ENCODE measurements around the gene EXOSC2. TPM values are rescaled to one million over a fixed set of nuclear protein-coding genes. Genes with fewer than 3 reads are reported as not detected.
A peak's percentile ranks its signal among the peaks of the same experiment; 100 is the strongest.

Gene EXOSC2
- total RNA-seq, 1 experiment from 2014 or later, result 71.5 TPM

DNA sequence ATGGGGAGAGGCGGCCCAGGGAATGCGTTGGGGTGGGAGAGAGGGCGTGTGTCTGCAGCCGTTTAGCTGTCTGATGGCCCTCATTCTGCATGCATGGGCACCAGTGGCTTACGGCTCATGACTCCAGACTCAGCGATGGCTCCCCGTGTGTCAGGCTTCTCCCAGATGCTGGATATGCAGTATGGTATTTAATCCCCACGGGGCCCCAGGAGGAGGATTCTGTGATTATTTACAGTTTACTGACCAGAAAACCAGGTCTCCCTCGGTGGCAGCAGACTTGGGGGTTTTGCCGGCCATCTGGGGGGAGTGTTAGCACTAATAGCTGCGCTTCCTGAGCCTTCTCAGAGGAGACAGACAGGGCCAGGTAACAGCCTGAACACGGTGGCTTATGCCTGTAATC lies 24.9 kb upstream of the EXOSC2 start (continued):
- TF ChIP-seq, protein P1, sequence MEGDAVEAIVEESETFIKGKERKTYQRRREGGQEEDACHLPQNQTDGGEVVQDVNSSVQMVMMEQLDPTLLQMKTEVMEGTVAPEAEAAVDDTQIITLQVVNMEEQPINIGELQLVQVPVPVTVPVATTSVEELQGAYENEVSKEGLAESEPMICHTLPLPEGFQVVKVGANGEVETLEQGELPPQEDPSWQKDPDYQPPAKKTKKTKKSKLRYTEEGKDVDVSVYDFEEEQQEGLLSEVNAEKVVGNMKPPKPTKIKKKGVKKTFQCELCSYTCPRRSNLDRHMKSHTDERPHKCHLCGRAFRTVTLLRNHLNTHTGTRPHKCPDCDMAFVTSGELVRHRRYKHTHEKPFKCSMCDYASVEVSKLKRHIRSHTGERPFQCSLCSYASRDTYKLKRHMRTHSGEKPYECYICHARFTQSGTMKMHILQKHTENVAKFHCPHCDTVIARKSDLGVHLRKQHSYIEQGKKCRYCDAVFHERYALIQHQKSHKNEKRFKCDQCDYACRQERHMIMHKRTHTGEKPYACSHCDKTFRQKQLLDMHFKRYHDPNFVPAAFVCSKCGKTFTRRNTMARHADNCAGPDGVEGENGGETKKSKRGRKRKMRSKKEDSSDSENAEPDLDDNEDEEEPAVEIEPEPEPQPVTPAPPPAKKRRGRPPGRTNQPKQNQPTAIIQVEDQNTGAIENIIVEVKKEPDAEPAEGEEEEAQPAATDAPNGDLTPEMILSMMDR (IDR thresholded peaks at IDR 0.05 in 2 of 3, conservative IDR thresholded peaks at IDR 0.05 in 1 of 3; ENCODE audit: borderline replicate concordance in 1 of 3, insufficient read depth in 1 of 3, low read depth in 2 of 3, low read length in 2 of 3), result no peak

GRCh38 chr9:130669965-130670364 lies 23.6 kb upstream of the EXOSC2 start:
- peak; percentile 36; the same call in 1 of the 2 replicates for ATAC-seq
- DNase-seq (ENCODE audit: low read depth, low spot score), result no peak
- Histone ChIP-seq H3K9ac (ENCODE audit: low read length) (no peak overlapping the region), H3K4me1 (ENCODE audit: control insufficient read depth in 1 of 2, insufficient read depth in 2 of 2, low read length in 2 of 2) (peaks cover 0 to 8% of the 10 kb centered on the region in 2 experiments; a peak in 2 of 4 replicates), H3K27me3 (ENCODE audit: insufficient read depth, low read length) (no peaks in the 10 kb centered on the region), H3K36me3 (ENCODE audit: control insufficient read depth in 1 of 2, insufficient read depth in 2 of 2, low read length in 2 of 2) (no peaks in the 10 kb centered on the region), H3K79me2 (ENCODE audit: insufficient read depth, low read length) (no peaks in the 10 kb centered on the region), H4K20me1 (ENCODE audit: insufficient read depth) (no peaks in the 10 kb centered on the region), H3K9me2 (ENCODE audit: insufficient read depth) (no peaks in the 10 kb centered on the region), H3K4me2 (ENCODE audit: low read length) (no peak overlapping the region), H2AFZ (ENCODE audit: low read depth, low read length, poor library complexity, severe bottlenecking) (no peak overlapping the region), H3K4me3 (replicated peaks in 1 of 2; ENCODE audit: low read depth in 1 of 2, low read length in 2 of 2) (no peak overlapping the region), H3K27ac (ENCODE audit: low read depth, low read length) (no peak overlapping the region), H3K9me3 (ENCODE audit: control insufficient read depth in 1 of 2, insufficient read depth in 1 of 2, low read depth in 1 of 2, low read length in 2 of 2) (no peaks in the 10 kb centered on the region)
- no TSS peak for BruUV-seq (replicated peaks)
- CTCF ChIA-PET, result interaction anchor here (0.6 kb wide), 1 partner anchor 88 kb away, joined by 3 read pairs; no protein-coding TSS in a partner anchor
- no peak for TF ChIP-seq MAX (IDR thresholded peaks at IDR 0.05)
- TF ChIP-seq YY1 (IDR thresholded peaks at IDR 0.05; ENCODE audit: extremely low read depth, insufficient replicate concordance, low read depth, low read length), result no peak
- no peak for TF ChIP-seq JUND (IDR thresholded peaks at IDR 0.05)
- TF ChIP-seq, protein P2, sequence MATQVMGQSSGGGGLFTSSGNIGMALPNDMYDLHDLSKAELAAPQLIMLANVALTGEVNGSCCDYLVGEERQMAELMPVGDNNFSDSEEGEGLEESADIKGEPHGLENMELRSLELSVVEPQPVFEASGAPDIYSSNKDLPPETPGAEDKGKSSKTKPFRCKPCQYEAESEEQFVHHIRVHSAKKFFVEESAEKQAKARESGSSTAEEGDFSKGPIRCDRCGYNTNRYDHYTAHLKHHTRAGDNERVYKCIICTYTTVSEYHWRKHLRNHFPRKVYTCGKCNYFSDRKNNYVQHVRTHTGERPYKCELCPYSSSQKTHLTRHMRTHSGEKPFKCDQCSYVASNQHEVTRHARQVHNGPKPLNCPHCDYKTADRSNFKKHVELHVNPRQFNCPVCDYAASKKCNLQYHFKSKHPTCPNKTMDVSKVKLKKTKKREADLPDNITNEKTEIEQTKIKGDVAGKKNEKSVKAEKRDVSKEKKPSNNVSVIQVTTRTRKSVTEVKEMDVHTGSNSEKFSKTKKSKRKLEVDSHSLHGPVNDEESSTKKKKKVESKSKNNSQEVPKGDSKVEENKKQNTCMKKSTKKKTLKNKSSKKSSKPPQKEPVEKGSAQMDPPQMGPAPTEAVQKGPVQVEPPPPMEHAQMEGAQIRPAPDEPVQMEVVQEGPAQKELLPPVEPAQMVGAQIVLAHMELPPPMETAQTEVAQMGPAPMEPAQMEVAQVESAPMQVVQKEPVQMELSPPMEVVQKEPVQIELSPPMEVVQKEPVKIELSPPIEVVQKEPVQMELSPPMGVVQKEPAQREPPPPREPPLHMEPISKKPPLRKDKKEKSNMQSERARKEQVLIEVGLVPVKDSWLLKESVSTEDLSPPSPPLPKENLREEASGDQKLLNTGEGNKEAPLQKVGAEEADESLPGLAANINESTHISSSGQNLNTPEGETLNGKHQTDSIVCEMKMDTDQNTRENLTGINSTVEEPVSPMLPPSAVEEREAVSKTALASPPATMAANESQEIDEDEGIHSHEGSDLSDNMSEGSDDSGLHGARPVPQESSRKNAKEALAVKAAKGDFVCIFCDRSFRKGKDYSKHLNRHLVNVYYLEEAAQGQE (IDR thresholded peaks at IDR 0.05; ENCODE audit: low read depth), result no peak
- no peak for TF ChIP-seq EGR1 (IDR thresholded peaks at IDR 0.05; ENCODE audit: low read depth)
- TF ChIP-seq EZH2 (IDR thresholded peaks at IDR 0.05), result no peak
- TF ChIP-seq, protein P1 (IDR thresholded peaks at IDR 0.05 in 2 of 3, conservative IDR thresholded peaks at IDR 0.05 in 1 of 3; ENCODE audit: borderline replicate concordance in 1 of 3, insufficient read depth in 1 of 3, low read depth in 2 of 3, low read length in 2 of 3), result no peak
- TF ChIP-seq POLR2A (IDR thresholded peaks at IDR 0.05; ENCODE audit: borderline replicate concordance, extremely low read depth, insufficient read depth, insufficient read length), result no peak
- TF ChIP-seq TCF7L2 (IDR thresholded peaks at IDR 0.05; ENCODE audit: borderline replicate concordance, extremely low read depth, insufficient read depth, insufficient read length), result no peak
- TF ChIP-seq, protein P3, sequence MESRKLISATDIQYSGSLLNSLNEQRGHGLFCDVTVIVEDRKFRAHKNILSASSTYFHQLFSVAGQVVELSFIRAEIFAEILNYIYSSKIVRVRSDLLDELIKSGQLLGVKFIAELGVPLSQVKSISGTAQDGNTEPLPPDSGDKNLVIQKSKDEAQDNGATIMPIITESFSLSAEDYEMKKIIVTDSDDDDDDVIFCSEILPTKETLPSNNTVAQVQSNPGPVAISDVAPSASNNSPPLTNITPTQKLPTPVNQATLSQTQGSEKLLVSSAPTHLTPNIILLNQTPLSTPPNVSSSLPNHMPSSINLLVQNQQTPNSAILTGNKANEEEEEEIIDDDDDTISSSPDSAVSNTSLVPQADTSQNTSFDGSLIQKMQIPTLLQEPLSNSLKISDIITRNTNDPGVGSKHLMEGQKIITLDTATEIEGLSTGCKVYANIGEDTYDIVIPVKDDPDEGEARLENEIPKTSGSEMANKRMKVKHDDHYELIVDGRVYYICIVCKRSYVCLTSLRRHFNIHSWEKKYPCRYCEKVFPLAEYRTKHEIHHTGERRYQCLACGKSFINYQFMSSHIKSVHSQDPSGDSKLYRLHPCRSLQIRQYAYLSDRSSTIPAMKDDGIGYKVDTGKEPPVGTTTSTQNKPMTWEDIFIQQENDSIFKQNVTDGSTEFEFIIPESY (IDR thresholded peaks at IDR 0.05; ENCODE audit: extremely low read depth, insufficient replicate concordance, low read length), result no peak
- TF ChIP-seq FOSL1 (IDR thresholded peaks at IDR 0.05; ENCODE audit: low read depth), result no peak
- intact Hi-C loops (cut with micrococcal nuclease), result no loop called here
- POLR2A ChIA-PET, result no interaction called here
- RAD21 ChIA-PET (ENCODE audit: low non-redundant PET in 1 of 2, low total read pairs in 2 of 2, uncharacterized antibody in 2 of 2, unreplicated experiment in 2 of 2), result no interaction called here
